GM12801 (cell line): ENCODE measurements around the gene PID1.

ENCODE experiments used
- CTCF ChIP-seq: IDR thresholded peaks from one replicate; pipeline ENCODE4 v1.5.1; 2011; ENCODE audit warnings: control low read depth; ENCODE audit not compliant: insufficient read length; ENCODE audit errors: extremely low read depth

Gene PID1

DNA sequence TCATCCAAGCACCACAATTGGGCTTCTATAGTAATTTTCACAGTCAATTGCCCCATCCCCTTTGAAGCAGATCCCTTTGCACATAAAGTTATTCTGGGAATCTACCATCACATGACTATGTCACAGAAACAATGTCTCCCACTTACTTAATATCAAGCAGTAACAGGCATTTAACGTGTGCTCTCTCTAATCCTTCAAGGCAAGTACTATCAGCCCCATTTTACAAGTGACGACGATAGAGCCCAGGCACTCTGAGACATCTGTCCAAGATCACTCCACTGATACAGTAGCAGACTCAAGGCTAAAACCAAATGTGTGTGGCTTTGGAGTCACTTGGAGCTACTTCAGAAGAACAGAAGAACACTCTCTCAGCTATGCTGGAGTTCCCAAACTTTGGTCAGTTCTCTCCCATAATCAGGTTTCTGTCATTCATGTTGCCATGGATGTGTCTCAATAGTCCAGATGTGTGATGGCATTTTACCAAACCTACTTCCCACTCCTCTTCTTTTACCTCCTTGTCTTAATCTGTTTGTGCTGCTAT lies 39.7 kb downstream of the PID1 start:
- no peak for TF ChIP-seq CTCF

DNA sequence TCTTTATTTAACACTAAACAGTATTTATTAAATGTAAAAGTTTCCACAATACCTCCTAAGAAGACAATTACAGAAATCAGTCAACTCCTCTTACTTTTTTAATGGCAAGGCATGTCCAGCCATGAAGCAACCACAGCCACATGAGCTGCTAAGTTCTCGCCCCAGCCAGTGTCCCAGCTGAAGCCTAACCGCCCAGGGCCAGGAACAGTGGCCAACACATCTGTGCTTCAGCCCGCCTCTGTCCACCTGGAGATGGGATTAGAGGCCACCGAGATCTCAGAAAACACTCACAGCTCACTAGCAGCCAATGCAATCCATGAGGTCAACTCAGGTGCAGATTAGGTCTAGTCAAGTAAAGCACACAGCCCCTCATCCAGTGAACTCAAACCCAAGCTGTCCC lies 40.2 kb downstream of the PID1 start:
- TF ChIP-seq CTCF, result no peak

DNA sequence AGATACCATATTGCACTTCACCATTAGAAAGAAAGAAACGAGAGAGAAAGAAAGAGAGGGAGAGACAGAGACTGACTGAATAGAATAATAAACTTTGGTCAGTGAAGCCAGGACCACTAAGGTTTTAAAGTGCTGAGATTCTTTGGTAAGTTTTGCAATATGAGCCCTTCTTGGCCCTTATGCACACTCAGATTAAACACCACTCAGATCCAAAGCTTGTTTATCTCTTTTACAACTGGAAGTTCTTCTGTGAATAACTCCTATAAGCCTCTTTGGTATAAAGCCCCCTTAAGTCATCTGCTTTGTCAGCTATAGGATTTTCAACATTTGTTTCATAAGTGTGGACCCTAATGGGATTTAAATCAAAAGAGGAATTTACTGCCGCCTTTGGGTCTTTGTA lies 40.8 kb downstream of the PID1 start:
- TF ChIP-seq CTCF, result no peak

- no peak for TF ChIP-seq CTCF
These were observed 44.7 kb downstream of the PID1 start for GRCh38 chr2:229226382-229226781.

DNA sequence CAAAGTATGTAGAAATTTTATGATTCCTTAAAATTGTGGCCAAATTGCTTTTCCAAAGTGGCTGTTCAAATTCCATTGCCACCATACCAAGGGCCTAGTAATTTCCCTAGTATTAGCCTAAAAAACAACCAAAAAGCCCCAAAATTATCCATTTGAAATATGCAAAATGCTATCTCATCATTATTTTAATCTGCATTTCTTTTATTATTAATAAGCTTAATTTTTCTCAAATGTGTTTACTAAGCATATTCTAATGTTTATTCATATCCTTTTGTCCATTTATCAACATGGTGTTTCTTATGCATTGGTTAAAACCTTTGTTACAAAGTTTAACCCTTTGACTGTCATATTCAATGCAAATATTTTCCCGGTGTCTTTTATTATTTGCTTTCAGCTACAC lies 48.0 kb downstream of the PID1 start:
- TF ChIP-seq CTCF, result no peak

GRCh38 chr2:229221641-229222040 lies 49.4 kb downstream of the PID1 start:
- TF ChIP-seq CTCF, result no peak

DNA sequence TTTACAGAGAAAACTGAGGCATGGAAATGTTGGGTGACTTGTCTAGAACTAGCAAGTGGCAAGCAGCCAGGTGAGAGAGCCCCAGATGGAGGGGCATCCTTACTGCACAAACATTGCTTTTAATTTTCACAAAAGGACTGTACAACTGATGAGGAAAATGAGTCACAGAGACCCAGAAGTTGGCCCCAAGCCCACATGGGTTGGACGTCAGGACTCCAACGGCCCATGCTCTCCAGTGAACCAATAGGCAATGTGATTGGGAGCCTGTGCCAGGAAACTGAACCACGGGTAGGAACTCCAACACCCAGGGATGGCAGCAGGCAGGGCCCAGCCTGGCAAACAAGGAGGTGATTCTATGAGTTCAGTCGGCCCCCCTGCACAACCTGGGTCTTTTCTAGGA lies 50.8 kb downstream of the PID1 start:
- TF ChIP-seq CTCF, result no peak
